Left forelimb (tissue), 1 donor: Measurements from ENCODE around the gene ZNF559.
"Not testable (repeated sequence)": the region's sequence is repeated elsewhere in the genome, so short reads cannot be mapped to it uniquely, and the experiment has no call there.

Experiments used
- DNase-seq: peaks from one replicate; pipeline ENCODE4 v3.0.0-alpha.2; 2018; ENCODE audit warnings: low spot score

The ZNF559 gene

DNA sequence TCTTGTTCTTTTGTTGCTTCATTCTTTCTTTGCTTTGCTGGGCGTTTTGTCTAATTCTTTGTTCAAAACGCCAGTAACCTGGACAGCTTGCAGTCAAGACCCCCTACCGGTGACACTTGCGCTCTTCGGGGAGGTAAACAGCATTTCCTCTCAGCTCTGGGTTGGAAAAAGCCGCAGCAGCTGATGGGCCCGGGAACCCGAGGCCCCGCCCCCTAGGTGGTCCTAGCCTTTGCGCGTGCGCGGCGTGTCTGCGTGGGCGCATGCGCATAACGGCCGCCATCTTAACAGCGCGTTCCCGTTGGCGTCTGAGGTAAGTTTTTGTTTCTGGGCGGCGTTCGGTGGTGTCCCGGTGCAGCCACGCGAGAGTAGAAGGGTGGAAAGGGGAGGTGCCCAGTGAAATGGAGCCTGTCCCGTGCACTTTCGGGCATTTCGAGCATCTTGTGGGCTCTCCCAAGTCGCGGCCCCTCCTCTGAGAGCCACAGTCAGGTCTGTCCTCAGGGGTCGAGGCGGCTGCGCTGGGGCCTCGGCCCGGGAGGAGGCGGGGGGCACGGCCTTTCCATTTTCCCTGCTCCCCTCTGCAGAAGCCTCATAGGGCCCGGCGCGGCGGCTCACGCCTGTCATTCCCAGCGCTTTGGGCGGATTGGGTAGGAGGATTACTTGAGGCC lies at the start of gene ZNF559:
Gene ZNF559, plus strand, starts transcription at position 261 of the 665 bp plus-strand sequence. CDS start 14,371 bp downstream, outside the sequence.
- DNase-seq, result peak; percentile 98

DNA sequence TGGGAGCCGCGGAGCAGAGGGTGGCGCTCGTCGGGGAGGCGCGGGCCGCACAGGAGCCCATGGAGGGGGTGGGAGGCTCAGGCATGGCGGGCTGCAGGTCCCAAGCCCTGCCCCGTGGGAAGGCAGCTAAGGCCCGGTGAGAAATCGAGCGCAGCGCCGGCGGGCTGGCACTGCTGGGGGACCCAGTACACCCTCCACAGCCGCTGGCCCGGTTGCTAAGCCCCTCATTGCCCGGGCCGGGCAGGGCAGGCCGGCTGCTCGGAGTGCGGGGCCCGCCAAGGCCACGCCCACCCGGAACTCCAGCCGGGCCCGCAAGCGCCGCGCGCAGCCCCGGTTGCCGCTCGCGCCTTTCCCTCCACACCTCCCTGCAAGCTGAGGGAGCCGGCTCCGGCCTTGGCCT lies 40.5 kb upstream of the ZNF559 start:
- DNase-seq, result not testable (repeated sequence)

DNA sequence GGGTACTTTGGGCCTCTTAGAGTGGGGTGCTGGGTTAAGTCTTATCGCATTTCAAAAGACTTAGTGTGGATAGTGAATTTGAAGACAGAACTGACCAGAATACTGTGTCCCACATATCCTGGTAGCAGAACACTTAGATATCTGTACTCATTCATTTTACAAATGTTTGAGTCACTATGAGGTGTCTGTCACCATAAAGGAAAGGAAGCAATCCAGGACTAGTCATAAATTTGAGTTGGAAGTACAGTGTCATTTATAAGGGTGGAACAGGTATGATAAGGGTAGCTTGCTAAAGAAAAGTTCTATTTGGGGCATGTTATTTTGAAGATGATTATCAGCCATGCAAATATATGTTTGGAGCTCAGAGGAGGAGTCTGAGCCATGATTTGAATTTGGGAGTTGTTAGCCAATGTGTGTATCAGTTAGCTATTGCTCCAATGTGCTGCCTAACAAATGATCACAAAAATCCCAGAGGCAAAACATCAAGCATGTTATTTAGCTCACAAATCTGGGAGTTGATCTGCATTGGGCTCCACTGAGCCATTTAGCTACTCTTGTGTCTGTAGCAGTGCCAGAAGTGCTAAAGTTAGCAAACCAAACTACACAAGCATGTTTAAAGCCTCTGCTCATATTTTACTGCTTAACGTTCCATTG lies 34.6 kb upstream of the ZNF559 start:
- DNase-seq, result no peak

DNA sequence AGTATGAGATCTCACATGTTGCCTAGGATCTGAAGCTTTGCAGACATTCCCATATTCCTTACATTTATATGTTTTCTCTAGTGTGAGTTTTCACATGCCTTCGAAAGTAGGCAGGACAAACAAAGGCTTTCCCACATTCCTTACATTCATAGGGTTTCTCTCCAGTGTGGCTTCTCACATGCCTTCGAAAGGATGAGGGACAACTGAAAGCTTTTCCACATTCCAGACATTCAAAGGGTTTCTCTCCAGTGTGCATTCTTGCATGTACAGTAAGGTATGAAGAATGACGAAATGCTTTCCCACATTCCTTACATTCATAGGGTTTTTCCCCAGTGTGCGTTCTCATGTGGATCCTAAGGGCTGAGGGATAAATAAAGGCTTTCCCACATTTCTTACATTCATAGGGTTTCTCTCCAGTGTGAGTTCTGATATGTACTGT lies 28.5 kb upstream of the ZNF559 start:
- no peak for DNase-seq

DNA sequence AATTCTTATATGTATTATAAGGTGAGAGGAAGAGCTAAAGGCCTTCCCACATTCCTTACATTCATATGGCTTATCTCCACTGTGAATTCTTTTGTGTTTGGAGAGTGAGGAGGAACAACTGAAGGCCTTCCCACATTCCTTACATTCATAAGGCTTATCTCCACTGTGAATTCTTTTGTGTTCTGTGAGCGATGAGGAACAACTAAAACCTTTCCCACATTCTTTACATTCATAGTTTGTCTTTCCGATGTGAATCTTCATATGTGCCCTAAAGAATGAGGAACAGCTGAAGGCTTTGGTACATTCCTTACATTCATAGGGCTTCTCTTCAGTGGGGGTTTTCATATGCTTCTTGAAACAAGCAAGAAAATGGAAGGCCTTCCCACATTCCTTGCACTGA lies 27.6 kb upstream of the ZNF559 start:
- DNase-seq, result no peak

DNA sequence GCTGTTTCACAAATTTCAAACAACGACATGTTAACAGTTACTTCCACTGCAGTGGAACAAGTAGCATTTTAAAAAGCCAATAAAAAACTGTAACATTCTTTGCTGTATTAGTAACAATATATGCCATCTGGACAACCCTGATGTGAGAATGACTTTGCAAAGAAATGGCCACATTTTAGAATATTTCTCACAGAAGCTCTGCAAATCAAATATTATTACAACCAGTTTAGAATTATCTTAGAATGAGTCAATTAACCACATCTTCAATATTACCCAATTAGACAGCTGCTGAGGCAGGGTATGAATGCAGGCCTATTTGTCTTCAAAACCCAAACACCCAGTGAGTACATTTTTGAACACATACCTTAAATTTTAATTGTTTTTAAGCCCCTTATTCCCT lies 17.5 kb upstream of the ZNF559 start:
- no peak for DNase-seq

DNA sequence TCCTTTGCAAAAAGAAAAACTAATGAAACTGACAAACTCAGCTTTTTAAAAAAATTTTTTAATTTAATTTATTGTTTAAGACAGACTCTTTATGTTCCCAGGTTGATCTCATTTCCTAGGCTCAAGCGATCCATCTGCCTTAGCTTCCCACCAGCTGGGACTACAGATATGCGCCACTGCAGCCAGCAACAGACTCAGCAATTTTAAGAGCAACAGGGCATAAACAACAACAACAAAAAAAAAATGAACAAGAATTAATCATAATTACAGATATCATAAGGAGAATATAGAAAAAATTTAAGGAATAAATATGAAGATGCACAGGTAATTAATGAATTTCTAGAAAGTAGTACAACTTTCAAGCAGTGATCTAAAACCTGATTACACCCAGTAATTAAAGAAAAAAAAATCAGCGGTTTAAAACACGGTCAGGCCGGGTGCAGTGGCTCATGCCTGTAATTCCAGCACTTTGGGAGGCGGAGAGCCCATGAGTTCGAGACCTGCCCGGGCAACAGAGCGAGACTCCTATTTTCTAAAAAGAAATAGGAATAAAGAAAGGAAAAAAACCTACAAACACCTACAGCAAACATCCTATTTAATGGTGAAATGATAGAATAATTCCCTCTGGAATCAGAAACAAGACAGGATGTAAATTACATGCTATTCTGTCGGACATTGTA lies 15.7 kb upstream of the ZNF559 start:
- no peak for DNase-seq

DNA sequence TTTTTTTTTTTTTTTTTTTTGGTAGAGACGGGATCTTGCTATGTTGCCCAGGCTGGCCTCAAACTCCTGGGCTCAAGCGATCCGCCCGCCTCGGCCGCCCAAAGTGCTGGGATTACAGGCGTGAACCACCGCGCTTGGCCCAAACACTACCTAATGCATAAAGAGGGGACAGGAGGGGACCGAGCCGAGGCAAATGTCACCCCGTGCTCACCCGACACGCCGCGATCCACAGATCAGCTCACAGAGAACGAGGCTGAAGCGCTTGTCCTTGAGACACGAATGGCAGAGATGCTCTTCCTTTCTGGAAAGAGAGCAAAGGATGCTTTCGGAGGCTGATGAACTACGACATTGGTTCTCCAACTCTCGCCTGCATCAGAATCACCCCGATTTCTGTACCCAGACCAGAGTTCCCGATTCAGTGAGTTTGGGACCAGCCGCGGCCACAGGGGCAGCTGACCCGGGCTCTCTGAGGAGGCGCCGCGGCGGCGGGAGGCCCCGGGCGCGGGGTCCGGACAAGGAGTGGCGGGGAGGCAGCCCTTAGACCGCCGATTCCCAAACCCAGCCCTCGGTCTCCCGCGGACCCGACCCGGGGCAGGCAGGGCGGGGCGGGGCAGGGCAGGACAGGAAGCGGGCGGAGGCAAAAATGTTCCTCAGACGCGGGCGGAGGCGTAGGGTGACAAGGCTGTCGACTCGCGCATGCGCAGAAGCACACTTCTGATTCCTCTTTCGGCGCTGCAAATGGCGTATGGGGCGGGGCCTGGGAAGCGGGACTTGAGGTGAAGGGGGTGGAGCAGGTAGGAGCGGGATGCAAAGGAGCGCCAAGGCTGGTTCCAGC lies 14.6 kb upstream of the ZNF559 start, which contains the start of gene ZNF699:
Gene ZNF699, minus strand, starts transcription at position 700 of the 835 bp plus-strand sequence. CDS start 4,719 bp downstream, outside the sequence.
- DNase-seq, result peak; percentile 96

DNA sequence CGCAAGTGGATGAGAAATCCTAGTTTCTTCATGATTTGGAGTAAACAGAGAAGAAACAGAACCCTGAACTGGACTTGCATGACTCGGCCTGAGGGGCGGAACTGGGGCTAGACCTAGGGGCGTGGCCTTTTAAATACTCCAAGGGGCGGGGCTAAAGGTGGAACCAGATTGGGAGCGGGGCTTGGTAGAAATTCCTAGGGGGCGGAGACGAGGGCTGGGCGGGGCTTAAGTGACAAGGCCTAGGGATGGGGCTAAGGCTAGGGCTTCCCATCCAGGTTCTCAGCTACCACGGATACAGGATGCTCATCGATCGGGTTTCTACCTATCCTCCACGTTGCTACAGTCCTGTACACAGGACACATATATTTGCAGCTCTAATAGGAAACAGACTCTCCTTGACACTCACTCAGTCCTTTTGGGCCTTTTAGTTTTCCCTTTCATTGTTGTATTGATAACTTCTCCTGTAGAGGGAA lies 14.0 kb upstream of the ZNF559 start:
- no peak for DNase-seq

DNA sequence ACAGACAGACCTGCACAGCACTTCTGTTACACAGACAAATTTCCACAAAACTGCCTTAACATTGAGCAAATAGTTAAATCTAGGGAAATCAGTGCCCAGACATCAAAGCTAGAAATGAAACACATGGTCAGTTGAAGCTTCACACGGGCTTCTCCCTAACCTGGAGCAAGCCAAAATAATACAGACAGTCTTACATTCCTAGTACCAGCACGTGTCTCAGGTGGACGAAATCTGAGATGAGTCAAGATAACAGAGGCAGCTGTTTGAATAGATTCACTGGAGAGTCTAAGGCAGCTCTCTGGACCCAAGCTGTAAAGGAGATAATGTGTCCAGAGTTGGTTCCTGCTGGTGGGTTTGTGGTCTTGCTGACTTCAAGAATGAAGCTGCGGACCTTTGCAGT lies 10.2 kb upstream of the ZNF559 start:
- DNase-seq, result no peak

DNA sequence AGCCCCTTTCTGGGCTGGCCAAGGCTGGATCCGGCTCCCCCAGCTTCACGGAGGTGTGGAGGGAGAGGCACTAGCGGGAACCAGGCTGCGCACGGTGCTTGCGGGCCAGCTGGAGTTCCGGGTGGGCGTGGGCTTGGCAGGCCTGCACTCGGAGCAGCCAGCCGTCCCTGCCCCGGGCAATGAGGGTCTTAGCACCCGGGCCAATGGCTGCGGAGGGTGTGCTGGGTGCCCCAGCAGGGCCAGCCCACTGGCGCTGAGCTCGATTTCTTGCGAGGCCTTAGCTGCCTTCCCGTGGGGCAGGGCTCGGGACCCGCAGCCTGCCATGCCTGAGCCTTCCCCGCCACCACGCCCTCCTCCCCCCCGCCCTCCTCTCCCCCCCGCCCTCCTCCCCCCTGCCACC lies 2.6 kb upstream of the ZNF559 start:
- DNase-seq, result no peak

DNA sequence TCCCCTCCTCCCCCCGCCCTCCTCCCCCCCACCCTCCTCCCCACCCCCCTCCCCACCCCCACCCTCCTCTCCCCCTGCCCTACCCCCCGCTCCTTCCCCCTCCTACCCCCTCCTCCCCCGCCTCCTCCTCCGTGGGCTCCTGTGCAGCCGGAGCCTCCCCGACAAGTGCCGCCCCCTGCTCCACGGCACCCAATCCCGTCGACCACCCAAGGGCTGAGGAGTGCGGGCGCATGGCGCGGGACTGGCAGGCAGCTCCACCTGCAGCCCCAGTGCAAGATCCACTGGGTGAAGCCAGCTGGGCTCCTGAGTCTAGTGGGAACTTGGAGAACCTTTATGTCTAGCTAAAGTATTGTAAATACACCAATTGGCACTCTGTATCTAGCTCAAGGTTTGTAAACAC lies 2.2 kb upstream of the ZNF559 start:
- not testable (repeated sequence) for DNase-seq

DNA sequence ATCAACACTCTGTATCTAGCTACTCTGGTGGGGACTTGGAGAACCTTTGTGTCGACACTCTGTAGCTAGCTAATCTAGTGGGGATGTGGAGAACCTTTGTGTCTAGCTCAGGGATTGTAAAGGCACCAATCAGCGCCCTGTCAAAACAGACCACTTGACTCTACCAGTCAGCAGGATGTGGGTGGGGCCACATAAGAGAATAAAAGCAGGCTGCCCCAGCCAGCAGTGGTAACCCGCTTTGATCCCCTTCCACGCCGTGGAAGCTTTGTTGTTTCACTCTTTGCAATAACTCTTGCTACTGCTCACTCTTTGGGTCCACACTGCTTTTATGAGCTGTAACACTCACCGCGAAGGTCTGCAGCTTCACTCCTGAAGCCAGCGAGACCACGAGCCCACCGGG lies 1.8 kb upstream of the ZNF559 start:
- not testable (repeated sequence) for DNase-seq

DNA sequence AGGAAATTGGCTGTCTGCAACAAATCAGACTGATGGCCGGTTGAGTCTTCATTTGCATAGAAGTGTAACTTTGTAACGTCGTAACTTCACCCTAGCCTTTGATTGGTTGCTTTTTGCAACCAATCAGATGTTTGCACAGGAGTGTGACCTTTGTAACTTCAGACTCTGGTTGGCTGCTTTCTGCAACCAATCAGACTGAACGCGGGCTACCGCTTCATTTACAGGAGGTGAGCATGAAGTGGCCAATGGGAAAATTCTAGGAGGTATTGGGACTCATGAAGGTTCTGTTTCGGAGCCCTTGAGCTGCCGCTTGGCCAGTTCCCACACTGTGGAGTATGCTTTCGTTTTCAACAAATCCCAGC lies 441 bp upstream of the ZNF559 start:
- no peak for DNase-seq

DNA sequence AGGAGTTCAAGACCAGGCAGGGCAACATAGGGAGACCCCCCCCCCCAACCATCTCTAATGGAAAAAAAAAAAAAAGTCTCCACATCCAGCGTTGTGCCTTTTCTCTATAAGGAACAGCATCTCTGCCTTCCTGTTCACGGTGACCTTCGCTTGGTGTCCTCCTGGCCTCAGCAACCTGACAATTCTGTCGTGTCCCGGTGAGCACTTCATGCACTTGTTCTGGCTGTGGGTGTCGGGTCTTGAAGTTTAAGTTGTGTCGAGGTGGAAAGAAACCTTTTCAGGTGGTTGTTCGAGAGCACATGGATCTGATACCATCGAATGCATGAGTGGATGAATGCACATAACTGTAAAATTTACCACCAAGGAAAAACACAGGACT lies 594 bp downstream of the ZNF559 start:
- no peak for DNase-seq

DNA sequence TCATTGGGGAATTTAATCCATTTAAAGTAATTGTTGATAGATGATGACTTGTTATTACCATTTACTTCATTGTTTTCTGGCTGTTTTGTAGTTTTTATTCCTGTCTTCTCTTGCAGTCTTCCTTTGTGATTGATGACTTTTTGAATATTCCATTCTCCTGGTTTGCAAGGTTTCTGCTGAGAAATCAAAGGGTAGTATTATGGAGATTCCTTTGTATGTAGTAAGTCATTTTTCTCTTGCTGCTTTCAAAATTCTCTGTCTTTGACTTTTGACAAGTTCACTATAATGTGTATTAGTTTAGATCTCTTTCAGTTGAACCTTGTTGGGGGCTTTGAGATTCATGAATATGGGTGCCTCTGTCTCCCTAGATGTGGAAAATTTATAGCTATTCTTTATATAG lies 6.0 kb downstream of the ZNF559 start:
- no peak for DNase-seq

DNA sequence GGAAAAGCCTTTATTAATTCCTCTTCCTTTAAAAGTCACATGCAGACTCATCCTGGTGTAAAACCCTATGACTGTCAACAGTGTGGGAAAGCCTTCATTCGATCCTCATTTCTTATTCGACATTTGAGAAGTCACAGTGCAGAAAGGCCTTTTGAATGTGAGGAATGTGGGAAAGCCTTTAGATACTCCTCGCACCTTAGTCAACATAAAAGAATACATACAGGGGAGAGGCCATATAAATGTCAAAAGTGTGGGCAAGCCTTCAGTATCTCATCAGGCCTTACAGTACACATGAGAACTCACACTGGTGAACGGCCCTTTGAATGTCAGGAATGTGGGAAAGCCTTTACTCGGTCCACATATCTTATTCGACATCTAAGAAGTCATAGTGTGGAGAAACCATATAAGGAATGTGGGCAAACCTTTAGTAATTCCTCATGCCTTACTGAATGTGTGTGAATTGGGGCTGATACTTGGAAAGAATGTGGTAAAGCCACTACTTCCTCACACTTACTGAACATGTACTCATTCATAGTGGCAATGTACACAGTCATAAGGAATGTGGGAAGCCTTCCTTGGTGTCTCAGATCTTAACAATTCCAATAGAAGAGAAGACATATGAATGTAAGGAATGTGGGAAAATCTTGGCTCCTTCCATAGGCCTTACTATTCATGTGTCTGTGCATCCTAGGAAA lies 18.8 kb downstream of the ZNF559 start:
- no peak for DNase-seq

DNA sequence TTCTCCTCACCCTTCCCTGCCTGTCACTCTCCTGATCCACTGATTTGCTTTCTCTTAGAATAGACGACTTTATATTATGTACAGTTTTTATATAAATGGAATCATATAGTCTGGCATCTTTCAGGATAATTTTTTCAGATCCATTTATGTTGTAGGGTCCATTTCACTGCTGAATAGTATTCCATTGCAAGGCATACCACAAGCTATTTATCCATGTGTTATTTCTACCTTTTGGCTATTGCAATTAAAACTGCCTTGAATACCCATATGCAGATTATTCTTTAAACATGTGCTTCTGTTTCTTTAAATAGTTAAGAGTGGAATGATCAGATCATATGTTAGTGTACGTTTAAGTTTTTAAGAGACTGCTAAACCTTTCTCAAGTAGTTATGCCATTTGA lies 21.0 kb downstream of the ZNF559 start:
- DNase-seq, result no peak

DNA sequence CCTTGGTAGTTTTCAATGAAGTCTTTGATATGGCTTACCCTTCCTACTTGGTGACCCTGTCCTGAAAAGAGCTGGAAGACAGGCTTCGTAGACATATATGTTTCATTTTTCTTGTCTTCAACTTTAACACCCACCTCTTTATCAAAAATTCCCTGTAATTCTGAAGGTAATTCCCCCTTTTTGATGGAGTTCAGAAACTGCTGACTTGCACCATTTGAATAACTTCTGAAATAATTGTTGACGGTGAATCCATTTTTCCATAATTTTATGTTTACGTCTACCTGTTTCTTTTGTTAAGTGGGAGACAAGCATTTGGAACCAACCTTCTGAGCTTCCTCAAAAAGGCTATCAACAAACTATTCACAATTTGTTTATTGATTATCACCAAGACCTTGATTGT lies 24.3 kb downstream of the ZNF559 start:
- no peak for DNase-seq

DNA sequence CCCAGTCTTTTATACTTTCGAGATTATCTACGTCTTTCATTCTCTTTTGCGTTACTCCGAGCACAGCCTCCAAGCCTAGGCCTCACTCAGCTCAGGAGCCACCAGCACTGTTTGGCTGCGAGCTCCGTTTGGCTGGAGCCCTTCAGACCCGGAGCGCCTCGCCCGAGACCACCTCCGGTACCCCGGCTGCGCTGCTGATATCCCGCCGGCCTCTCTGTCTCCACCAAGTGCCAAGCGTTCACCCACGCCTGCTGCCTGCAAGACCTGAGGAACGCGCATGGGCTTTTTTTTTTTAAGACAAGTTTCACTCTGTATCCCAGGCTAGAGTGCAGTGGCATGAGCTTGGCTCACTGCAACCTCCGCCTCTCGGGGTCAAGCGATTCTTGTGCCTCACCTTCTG lies 24.7 kb downstream of the ZNF559 start:
- DNase-seq, result no peak

DNA sequence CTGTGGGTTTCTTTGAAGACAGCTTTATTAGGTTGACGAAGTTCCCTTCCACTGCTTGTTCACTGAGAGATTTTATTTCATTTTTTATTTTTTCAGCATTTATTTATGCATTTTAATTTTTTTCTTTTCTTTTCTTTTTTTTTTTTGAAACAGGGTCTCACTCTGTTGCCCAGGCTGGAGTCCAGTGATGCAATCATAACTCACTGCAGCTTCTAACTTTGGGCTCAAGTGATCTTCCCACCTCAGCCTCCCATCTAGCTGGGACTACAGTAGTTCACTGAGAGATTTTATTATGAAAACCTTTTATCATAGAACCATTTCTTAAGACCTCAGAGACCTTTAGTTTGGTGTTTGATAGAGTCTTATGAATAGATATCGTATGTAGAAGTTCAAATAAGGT lies 28.5 kb downstream of the ZNF559 start:
- DNase-seq, result no peak

DNA sequence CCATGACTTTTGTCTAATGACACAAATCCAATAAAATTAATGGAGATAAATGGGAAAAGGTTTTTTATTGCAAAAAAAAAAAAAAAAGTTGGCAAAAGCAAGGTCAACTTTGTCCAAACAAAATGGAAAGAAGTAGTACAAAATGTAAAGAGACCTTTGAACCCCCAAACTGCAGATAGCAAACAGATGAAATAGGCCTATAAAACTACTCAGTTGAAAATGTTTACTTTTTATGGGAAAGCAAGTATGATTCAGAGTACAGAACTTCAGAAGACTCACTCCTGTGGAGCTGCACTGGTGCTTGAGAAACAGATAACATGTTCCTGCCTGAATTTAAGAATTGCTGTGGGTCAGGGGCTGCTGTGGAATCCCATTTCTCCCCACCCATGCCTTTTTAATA lies 29.0 kb downstream of the ZNF559 start:
- DNase-seq, result no peak
